K562 treated with DMSO at 1 percent for 48 hours (cell line): ENCODE data around the gene CETP. TPM values are rescaled to one million over a fixed set of nuclear protein-coding genes. Genes with fewer than 3 reads are reported as not detected.

Source experiments
- total RNA-seq: library from RNA; unstranded; fragments of 300-600 nt; gene quantifications from 2 replicates; pipeline ENCODE4 v1.2.3, GENCODE V29; 2022; ENCODE audit warnings: low replicate concordance; ENCODE audit errors: extremely low read depth

CETP gene
- total RNA-seq = not detected in 2 replicates

DNA sequence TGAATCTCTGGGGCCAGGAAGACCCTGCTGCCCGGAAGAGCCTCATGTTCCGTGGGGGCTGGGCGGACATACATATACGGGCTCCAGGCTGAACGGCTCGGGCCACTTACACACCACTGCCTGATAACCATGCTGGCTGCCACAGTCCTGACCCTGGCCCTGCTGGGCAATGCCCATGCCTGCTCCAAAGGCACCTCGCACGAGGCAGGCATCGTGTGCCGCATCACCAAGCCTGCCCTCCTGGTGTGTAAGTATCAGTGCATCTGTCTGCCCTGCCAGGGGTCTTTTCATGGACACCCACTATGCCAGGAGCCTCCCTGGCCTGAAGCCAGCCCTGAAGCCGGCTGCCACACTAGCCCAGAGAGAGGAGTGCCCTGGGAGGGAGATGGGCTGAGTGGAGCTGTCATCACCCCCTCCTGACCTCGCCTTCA is at the start of gene CETP:
TSS of gene CETP (plus strand) at position 100 of the 431 bp plus-strand sequence. CDS start at position 130, 30 bp downstream.

GRCh38 chr16:56931892-56932720 is 29.6 kb upstream of the CETP start, which contains the start of gene HERPUD1:
HERPUD1 (plus strand) TSS chr16:56932142; CDS start chr16:56932245, 103 bp downstream.

DNA sequence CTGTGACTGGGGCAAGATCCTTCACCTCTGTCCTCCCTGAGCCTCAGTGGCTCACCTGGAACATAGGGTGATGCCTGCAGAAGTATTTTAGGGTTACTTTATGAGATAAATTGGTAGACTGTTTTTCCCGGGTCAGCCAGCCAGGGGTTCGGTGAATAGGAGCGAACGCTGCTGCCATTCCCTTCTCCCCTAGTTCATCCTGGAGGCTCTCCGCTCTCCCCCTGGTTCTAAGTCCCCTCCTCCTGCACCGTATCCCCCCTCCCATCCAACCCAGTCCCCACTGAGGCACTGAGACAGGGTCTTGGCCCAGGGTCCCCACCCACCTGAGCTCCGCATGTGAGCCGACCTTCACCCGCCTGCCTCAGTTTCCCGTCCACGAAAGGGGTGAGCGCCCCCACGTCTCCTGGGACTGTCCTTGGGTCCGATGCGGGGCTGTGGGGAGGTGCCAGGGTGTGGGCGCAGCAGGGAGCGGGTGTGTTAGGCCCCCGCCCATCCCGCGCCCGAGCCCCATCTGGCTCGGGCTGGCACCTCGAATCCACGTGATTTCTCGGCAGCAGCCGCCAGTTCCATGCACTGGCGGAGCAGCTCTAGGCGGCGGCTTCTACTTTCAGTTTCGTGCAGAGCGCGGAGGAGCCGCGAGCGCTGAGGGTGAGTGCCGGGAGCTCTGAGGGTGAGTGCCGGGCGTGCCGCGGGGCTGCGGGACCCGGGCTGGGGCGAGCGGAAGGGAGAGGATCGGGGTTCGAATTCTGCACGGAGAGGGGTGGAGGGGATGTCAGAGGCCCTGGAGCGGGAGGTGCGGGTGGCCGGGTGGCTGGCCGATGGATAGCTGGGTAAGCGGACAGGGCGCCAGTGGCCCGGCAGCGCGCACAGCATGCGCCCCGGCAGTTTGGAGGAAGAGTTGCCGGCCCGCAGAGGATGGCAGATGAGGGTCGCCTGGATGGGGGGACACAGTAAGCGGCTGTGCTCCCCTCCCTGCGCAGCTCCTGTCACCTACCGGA is 27.5 kb downstream of the CETP start, which contains the start of gene NLRC5:
TSS of gene NLRC5 (plus strand) at position 610 of the 998 bp plus-strand sequence. CDS start 31,156 bp downstream, outside the sequence.

Other genes starting within 250 kb of the CETP start
- 184 TPM in 1 of 2 replicates, not detected in the other for gene NUP93, start 231.8 kb upstream of the CETP start, total RNA-seq
- gene SLC12A3, start 96.7 kb upstream of the CETP start, total RNA-seq = not detected in 2 replicates
- not detected in 2 replicates for gene HERPUD1, start 29.8 kb upstream of the CETP start, total RNA-seq
- gene NLRC5, start 27.6 kb downstream of the CETP start, total RNA-seq = not detected in 2 replicates
- gene CPNE2, start 130.6 kb downstream of the CETP start, total RNA-seq = not detected in 2 replicates
- not detected in 2 replicates for gene PSME3IP1, start 224.1 kb downstream of the CETP start, total RNA-seq
- gene RSPRY1, start 224.4 kb downstream of the CETP start, total RNA-seq = not detected in 2 replicates